ENCODE data around the gene SPEG. TPM values are rescaled to one million over a fixed set of nuclear protein-coding genes. Genes with fewer than 3 reads are reported as not detected.
A peak's percentile ranks its signal among the peaks of the same experiment; 100 is the strongest.

The SPEG gene
- total and polyA plus RNA-seq, 9 donors = 66.5 to 177 (median 146) TPM

DNA sequence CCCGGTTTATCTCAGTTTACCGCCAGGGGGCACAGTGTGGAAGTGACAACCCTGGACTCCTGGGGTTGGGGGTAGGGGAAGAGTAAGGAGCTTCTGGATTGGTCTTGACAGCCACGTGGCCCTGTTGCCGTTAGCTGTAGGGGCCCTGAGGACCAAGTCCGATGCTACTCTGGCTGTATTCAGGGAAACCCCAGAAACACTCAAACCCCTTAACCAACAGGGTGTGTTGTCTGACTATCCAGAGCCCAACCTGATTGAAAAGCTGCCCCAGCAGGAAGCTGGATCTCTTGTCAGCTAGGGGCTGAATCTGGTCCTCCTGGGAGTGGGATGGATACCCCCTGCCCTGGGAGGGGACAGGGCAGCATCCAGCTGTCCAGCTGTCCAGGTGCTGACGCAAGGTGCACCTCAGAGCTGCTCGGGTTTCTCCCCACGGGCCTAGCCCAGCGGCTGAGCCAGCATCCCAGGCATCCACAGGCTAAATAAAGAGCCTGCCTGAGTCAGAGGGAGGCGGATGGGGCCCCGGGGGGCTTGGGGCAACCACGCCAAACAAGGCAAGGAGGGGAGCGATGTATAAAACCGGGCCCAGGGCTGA, 61.0 kb downstream of the SPEG start:
- DNase-seq = peak; percentile 83
- Histone ChIP-seq H3K27ac (ENCODE audit: low read length) (peak overlapping the region; percentile 32), H3K27me3 (ENCODE audit: control insufficient read depth, insufficient read depth, low read length) (peaks cover 44% of the 10 kb centered on the region), H3K36me3 (ENCODE audit: control insufficient read depth, insufficient read depth, low read length) (peaks cover 24% of the 10 kb centered on the region), H3K4me1 (ENCODE audit: control insufficient read depth, insufficient read depth, low read length) (peaks cover 54% of the 10 kb centered on the region), H3K4me3 (ENCODE audit: low read length) (no peak overlapping the region), H3K9me3 (replicated peaks; ENCODE audit: control insufficient read depth, low read depth, low read length) (no peaks in the 10 kb centered on the region)
- WGBS (ENCODE audit: insufficient coverage) = 10% methylated on average over 9 of the region's 14 CpGs

DNA sequence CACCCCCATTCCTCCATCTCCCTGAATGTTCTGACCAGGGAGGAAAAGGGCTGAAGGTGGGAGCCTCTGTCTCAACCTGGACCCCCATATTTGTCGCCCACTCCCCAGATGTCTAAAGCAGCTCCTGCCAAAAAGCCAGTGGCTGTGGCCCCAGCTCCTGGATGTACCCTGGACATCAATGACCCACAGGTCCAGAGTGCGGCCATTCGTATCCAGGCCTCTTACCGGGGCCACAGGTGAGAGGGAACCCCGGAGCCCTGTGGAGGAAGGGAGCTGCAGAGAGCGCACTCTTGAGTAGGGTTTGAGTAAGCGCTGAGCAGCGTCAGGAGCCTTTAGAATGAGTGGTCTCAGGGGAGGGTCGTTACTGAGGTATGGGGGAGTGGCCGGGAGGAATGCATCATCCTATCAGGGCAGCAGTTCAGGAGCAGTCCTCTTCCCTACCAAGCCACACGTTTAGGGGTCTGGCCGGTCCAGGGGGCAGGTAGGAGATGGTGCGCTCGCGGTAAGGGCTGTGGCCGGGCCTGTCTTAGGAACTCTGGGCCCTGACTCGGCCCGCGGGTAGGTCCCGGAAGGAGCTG, 61.7 kb downstream of the SPEG start:
- H3K4me3 ChIP-seq (ENCODE audit: low read length) = no peak overlapping the region
- peaks cover 44% of the 10 kb centered on the region for H3K27me3 ChIP-seq (ENCODE audit: control insufficient read depth, insufficient read depth, low read length)
- peak; percentile 26 for DNase-seq
- H3K27ac ChIP-seq (ENCODE audit: low read length) = peak overlapping the region; percentile 48
- no peaks in the 10 kb centered on the region for H3K9me3 ChIP-seq (replicated peaks; ENCODE audit: control insufficient read depth, low read depth, low read length)
- peaks cover 59% of the 10 kb centered on the region for H3K4me1 ChIP-seq (ENCODE audit: control insufficient read depth, insufficient read depth, low read length)
- WGBS (ENCODE audit: insufficient coverage) = 24% methylated on average over 13 of the region's 20 CpGs
- H3K36me3 ChIP-seq (ENCODE audit: control insufficient read depth, insufficient read depth, low read length) = peaks cover 18% of the 10 kb centered on the region

DNA sequence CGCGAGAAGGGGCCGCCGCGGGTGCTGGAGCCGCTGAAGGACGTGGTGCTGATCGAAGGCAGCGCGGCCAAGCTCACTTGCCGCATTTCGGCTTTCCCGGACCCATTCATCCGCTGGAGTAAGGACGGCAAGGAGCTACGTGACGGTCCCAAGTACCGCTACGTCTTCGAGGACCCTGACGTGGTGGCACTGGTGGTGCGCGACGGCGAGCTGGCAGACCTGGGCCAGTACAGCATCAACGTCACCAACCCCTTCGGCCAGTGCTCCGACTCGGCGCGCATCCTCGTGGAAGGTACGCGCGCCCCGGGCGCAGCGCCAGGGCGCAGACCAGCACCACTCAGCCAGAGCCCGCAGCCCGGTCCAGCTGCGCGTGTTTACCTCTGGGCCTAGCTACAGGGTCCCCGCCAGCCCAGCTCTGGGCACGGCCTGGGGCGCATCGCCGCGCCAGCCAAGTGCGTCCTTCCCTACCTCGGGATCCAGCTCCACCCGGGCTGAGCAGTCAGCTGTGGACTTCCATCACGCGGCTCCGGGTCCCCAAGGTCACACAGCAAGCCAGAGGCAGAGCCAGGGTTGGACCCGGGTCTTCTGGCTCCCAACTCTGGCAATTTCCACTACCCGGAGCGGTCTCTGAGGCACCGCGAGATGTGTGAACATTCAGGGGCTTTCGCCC, 62.3 kb downstream of the SPEG start:
- Histone ChIP-seq H3K9me3 (replicated peaks; ENCODE audit: control insufficient read depth, low read depth, low read length) (no peaks in the 10 kb centered on the region), H3K27me3 (ENCODE audit: control insufficient read depth, insufficient read depth, low read length) (peaks cover 44% of the 10 kb centered on the region), H3K4me3 (ENCODE audit: low read length) (no peak overlapping the region), H3K36me3 (ENCODE audit: control insufficient read depth, insufficient read depth, low read length) (peaks cover 22% of the 10 kb centered on the region), H3K4me1 (ENCODE audit: control insufficient read depth, insufficient read depth, low read length) (peaks cover 65% of the 10 kb centered on the region), H3K27ac (ENCODE audit: low read length) (peak overlapping the region; percentile 98)
- peak; percentile 53 for DNase-seq
- WGBS (ENCODE audit: insufficient coverage) = 5% methylated on average over 57 of the region's 61 CpGs

DNA sequence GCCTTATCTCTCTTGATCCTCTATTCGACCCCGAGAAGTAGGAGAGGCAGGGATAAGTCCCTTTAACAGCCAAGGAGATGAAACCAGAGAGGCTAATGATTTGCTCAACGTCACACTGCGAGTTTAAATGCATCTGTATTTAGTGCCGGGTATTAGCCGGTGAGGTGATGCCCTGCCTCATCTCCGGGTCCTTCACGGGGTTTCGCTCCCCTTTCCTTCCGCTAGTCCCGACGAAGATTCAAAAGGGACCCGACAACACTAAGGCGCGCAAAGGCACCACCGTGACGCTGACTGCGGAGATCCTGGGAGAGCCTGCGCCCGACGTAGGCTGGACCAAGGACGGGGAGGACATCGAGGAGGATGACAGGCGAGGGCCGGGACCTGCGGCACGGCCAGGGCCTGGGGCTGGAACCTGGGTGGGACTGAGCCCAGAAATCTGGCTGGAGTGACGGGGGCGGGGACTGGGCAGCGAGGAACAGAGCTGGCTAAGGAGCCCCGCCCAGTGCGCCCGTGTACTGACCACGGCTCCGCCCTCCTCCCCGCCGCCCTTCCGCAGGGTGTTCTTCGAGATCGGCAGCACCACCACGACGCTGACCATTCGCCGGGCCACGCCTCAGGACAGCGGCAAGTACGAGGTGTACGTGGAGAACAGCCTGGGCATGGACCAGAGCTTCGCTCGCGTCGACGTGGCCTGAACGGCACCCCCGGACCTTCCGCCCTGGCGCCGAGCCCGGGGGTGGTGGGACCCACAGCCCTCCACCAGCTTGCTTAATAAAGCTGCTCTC, 63.0 kb downstream of the SPEG start:
- Histone ChIP-seq H3K36me3 (ENCODE audit: control insufficient read depth, insufficient read depth, low read length) (peaks cover 22% of the 10 kb centered on the region), H3K4me1 (ENCODE audit: control insufficient read depth, insufficient read depth, low read length) (peaks cover 72% of the 10 kb centered on the region), H3K27ac (ENCODE audit: low read length) (peak overlapping the region; percentile 98), H3K4me3 (ENCODE audit: low read length) (peak overlapping the region; percentile 74), H3K27me3 (ENCODE audit: control insufficient read depth, insufficient read depth, low read length) (peaks cover 44% of the 10 kb centered on the region), H3K9me3 (replicated peaks; ENCODE audit: control insufficient read depth, low read depth, low read length) (no peaks in the 10 kb centered on the region)
- DNase-seq = peak; percentile 91
- 3% methylated on average over 59 of the region's 59 CpGs for WGBS (ENCODE audit: insufficient coverage)

DNA sequence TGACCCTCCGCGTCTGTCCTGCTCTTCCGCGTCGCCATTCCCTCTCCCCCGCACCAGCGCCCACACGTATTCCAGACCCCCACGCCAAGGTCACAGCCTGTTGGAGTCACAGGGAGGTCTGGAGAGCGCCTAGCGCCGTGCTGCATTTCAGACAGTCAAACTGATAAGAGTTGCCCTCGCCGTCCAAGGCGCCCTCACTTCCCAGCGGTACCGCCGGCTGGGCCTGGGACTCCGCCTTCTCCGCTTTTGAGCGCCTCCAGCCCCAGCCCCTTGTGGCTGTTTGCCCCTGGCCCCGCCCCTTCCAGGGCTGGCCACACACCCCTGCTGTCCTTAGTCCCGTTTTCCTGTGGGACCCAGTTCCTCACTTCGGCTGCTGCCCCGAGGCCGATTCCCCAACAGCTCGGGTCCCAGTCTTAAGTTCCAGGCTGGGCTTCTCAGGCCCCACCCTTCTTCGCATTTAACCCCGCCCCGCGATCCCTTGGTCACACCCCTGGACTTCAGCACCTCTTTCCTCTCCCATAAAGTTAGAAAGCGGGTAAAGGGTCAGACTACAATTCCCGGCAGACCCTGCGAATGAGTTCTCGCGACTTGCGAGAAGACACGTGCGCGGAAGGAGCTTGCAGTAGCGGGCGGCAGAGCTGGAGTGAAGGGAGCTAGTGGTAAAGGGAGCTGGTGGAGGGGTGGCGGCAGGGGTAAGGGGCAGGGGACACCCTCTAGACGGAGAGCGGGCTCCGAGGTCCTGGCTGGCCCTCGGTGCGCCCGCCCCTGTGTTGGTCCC, 63.8 kb downstream of the SPEG start, which contains the start of gene GMPPA:
Gene GMPPA (plus strand): TSS at position 612 of the 778 bp plus-strand sequence. CDS start 1,085 bp downstream, outside the sequence.
- 0% methylated on average over 46 of the region's 49 CpGs for WGBS (ENCODE audit: insufficient coverage)
- peak within 1 kb of the TSS; percentile 98 for H3K27ac ChIP-seq (ENCODE audit: low read length)
- no peaks in the 10 kb centered on the region for H3K9me3 ChIP-seq (replicated peaks; ENCODE audit: control insufficient read depth, low read depth, low read length)
- peak; percentile 99 for DNase-seq
- peak within 1 kb of the TSS; percentile 74 for H3K4me3 ChIP-seq (ENCODE audit: low read length)
- peaks cover 73% of the 10 kb centered on the region for H3K4me1 ChIP-seq (ENCODE audit: control insufficient read depth, insufficient read depth, low read length)
- H3K36me3 ChIP-seq (ENCODE audit: control insufficient read depth, insufficient read depth, low read length) = peaks cover 22% of the 10 kb centered on the region
- peaks cover 43% of the 10 kb centered on the region for H3K27me3 ChIP-seq (ENCODE audit: control insufficient read depth, insufficient read depth, low read length)

DNA sequence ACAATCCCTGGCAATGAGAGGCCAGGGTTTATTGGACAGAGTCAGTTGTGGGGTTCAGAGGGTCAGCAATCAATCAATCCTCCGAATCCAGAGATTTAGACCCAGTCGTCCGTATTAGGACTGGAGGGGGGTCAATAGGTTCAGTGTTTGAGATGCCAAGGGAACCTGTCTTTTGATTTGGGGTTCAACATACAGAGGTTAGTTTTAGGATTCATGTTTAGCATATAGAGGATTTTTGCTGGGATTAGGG, 64.3 kb downstream of the SPEG start:
- H3K9me3 ChIP-seq (replicated peaks; ENCODE audit: control insufficient read depth, low read depth, low read length) = no peaks in the 10 kb centered on the region
- H3K4me3 ChIP-seq (ENCODE audit: low read length) = peak overlapping the region; percentile 74
- peak overlapping the region; percentile 98 for H3K27ac ChIP-seq (ENCODE audit: low read length)
- H3K27me3 ChIP-seq (ENCODE audit: control insufficient read depth, insufficient read depth, low read length) = peaks cover 39% of the 10 kb centered on the region
- H3K36me3 ChIP-seq (ENCODE audit: control insufficient read depth, insufficient read depth, low read length) = peaks cover 26% of the 10 kb centered on the region
- DNase-seq = no peak
- H3K4me1 ChIP-seq (ENCODE audit: control insufficient read depth, insufficient read depth, low read length) = peaks cover 73% of the 10 kb centered on the region
- 0% methylated on average over 3 of the region's 3 CpGs for WGBS (ENCODE audit: insufficient coverage)

DNA sequence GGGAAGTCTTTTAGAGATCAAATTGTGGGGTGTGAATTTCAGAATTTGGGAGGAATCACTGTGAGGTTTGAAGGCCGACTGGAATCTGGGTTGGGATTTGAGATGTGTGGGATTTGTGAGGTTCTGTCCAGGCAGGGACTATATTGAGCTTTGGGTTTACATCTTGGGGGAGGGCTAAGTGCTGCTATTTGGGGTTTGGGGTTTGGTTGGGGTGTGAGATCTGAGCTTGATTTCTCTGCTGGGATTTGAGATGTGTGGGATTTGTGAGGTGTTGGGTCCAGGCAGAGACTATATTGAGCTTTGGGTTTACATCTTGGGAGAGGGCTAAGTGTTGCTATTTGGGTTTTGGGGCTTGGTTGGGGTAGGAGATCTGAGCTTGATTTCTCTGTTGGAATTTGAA, 64.9 kb downstream of the SPEG start:
- no peak for DNase-seq
- H3K27ac ChIP-seq (ENCODE audit: low read length) = peak overlapping the region; percentile 25
- 56% methylated on average over 1 of the region's 1 CpG for WGBS (ENCODE audit: insufficient coverage)
- H3K4me3 ChIP-seq (ENCODE audit: low read length) = peak overlapping the region; percentile 74
- no peaks in the 10 kb centered on the region for H3K9me3 ChIP-seq (replicated peaks; ENCODE audit: control insufficient read depth, low read depth, low read length)
- peaks cover 35% of the 10 kb centered on the region for H3K27me3 ChIP-seq (ENCODE audit: control insufficient read depth, insufficient read depth, low read length)
- H3K4me1 ChIP-seq (ENCODE audit: control insufficient read depth, insufficient read depth, low read length) = peaks cover 69% of the 10 kb centered on the region
- peaks cover 32% of the 10 kb centered on the region for H3K36me3 ChIP-seq (ENCODE audit: control insufficient read depth, insufficient read depth, low read length)

DNA sequence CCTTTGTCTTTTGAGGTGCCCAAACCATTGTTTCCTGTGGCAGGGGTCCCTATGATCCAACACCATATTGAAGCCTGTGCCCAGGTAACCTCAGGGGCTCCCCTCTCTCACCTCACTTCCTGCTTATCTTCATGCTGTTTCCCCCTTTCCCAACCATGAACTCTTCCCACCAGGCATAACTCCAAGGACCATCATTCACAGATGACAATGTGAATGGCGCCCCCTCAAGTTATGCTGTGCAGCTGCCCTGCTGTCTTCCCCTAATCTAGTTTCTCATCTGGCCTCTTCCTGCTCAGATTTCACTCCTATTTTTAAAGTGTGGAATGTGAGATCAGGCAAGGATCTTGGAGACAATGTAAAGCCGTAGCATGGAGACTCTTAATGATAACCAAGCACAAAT, 65.5 kb downstream of the SPEG start:
- peaks cover 30% of the 10 kb centered on the region for H3K27me3 ChIP-seq (ENCODE audit: control insufficient read depth, insufficient read depth, low read length)
- peak; percentile 46 for DNase-seq
- peaks cover 37% of the 10 kb centered on the region for H3K36me3 ChIP-seq (ENCODE audit: control insufficient read depth, insufficient read depth, low read length)
- H3K4me3 ChIP-seq (ENCODE audit: low read length) = no peak overlapping the region
- H3K27ac ChIP-seq (ENCODE audit: low read length) = peak overlapping the region; percentile 49
- peaks cover 66% of the 10 kb centered on the region for H3K4me1 ChIP-seq (ENCODE audit: control insufficient read depth, insufficient read depth, low read length)
- WGBS (ENCODE audit: insufficient coverage) = no CpG with 5 or more reads among the region's 2 CpGs
- no peaks in the 10 kb centered on the region for H3K9me3 ChIP-seq (replicated peaks; ENCODE audit: control insufficient read depth, low read depth, low read length)

DNA sequence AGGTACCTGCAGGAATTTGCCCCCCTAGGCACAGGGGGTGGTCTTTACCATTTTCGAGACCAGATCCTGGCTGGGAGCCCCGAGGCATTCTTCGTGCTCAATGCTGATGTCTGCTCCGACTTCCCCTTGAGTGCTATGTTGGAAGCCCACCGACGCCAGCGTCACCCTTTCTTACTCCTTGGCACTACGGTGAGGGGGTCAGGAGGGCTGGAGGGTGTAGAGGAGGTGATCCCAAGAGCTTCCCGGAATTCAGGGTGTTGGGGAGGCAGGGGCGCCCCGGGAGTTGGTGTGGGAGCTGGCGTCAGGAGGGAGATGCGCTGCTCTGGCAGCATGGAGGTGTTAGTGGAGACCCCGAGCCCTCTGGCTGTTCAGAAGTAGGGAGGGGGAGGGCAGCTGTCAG, 67.2 kb downstream of the SPEG start:
- Histone ChIP-seq H3K27me3 (ENCODE audit: control insufficient read depth, insufficient read depth, low read length) (peaks cover 12% of the 10 kb centered on the region), H3K27ac (ENCODE audit: low read length) (no peak overlapping the region), H3K4me3 (ENCODE audit: low read length) (no peak overlapping the region), H3K4me1 (ENCODE audit: control insufficient read depth, insufficient read depth, low read length) (peaks cover 59% of the 10 kb centered on the region), H3K9me3 (replicated peaks; ENCODE audit: control insufficient read depth, low read depth, low read length) (no peaks in the 10 kb centered on the region), H3K36me3 (ENCODE audit: control insufficient read depth, insufficient read depth, low read length) (peaks cover 53% of the 10 kb centered on the region)
- 93% methylated on average over 14 of the region's 14 CpGs for WGBS (ENCODE audit: insufficient coverage)
- no peak for DNase-seq

Measured in muscle of leg (tissue), 11 donors.